D721Med (cell line): ENCODE measurements around the gene CDK11B.
"Not testable (repeated sequence)": the region's sequence is repeated elsewhere in the genome, so short reads cannot be mapped to it uniquely, and the experiment has no call there.

ENCODE experiments used
- DNase-seq: peaks from one replicate; pipeline ENCODE4 v3.0.0; 2011; ENCODE audit warnings: low spot score; ENCODE audit not compliant: insufficient read length
- FAIRE-seq: peaks from 2 replicates; lab custom pipeline; 2011; peaks lifted over from hg19 to GRCh38; lab: Jason Lieb, UNC
- CTCF ChIP-seq: IDR thresholded peaks from 2 replicates; pipeline ENCODE4 v1.5.1; 2012; ENCODE audit warnings: mild to moderate bottlenecking, control low read depth; ENCODE audit not compliant: insufficient read depth; ENCODE audit errors: missing control alignments

Gene CDK11B

GRCh38 chr1:1677718-1678580 is 19.1 kb upstream of the CDK11B start:
- TF ChIP-seq CTCF, result no peak
- no peak for DNase-seq

GRCh38 chr1:1676087-1676486 is 17.3 kb upstream of the CDK11B start:
- not testable (repeated sequence) for FAIRE-seq, DNase-seq

More at GRCh38 chr1:1677718-1678580, 19.1 kb upstream of the CDK11B start:
- no peak for FAIRE-seq

- not testable (repeated sequence) for FAIRE-seq, DNase-seq
These were observed 16.4 kb upstream of the CDK11B start for GRCh38 chr1:1675218-1675617.

GRCh38 chr1:1674806-1675205 is 16.0 kb upstream of the CDK11B start:
- not testable (repeated sequence) for FAIRE-seq, DNase-seq

- no peak for DNase-seq
- TF ChIP-seq CTCF, result no peak
- FAIRE-seq, result no peak
These were observed 13.6 kb upstream of the CDK11B start for GRCh38 chr1:1672181-1672965.

- DNase-seq, result no peak
- no peak for FAIRE-seq
- no peak for TF ChIP-seq CTCF
These were observed 12.7 kb upstream of the CDK11B start for GRCh38 chr1:1671365-1672119.

GRCh38 chr1:1670866-1671265 is 12.1 kb upstream of the CDK11B start:
- TF ChIP-seq CTCF, result no peak
- FAIRE-seq (no peak), DNase-seq (no peak)

GRCh38 chr1:1669468-1670440 is 10.9 kb upstream of the CDK11B start:
- TF ChIP-seq CTCF, result no peak
- DNase-seq (no peak), FAIRE-seq (no peak)
